Gastrocnemius medialis (tissue), 4 donors: ENCODE results near the gene RNF26. TPM values are rescaled to one million over a fixed set of nuclear protein-coding genes. Genes with fewer than 3 reads are reported as not detected.

Experiments
- ATAC-seq, 2 donors: fragments of 150-250 bp; one replicate each; pipeline ENCODE4 v1.9.1; 2016
- DNase-seq, 2 donors: peaks; one replicate each; pipeline ENCODE4 v3.0.0-alpha.2; 2019
- H3K27ac ChIP-seq, 4 donors: fragments of 200-600 bp; sonication (generic); 1 replicate in 1 of 4; 2 replicates in 3 of 4; pipeline ENCODE4 v1.5.1; 2016 to 2018; ENCODE audit warnings: mild to moderate bottlenecking in 2 of 4, moderate library complexity in 1 of 4
- H3K27me3 ChIP-seq, 3 donors: fragments of 200-600 bp; sonication (generic) in 2 of 3; 1 replicate in 1 of 3; 2 replicates in 2 of 3; pipeline versions ENCODE4 v1.5.1 to v1.6.0; 2016 to 2019; ENCODE audit warnings: mild to moderate bottlenecking in 1 of 3, moderate library complexity in 1 of 3
- H3K36me3 ChIP-seq, 2 donors: fragments of 200-600 bp; sonication (generic) in 1 of 2; one replicate each; pipeline ENCODE4 v1.5.1; 2017 to 2018
- H3K4me1 ChIP-seq, 2 donors: fragments of 200-600 bp; sonication (generic) in 1 of 2; one replicate each; pipeline ENCODE4 v1.5.1; 2016 to 2017; ENCODE audit warnings: mild to moderate bottlenecking in 2 of 2
- H3K4me3 ChIP-seq, 4 donors: fragments of 200-600 bp; sonication (generic) in 3 of 4; 1 replicate in 1 of 4; 2 replicates in 3 of 4; pipeline ENCODE4 v1.5.1; 2016 to 2019; ENCODE audit warnings: mild to moderate bottlenecking in 2 of 4
- H3K9me3 ChIP-seq, 3 donors: fragments of 200-600 bp; sonication (generic) in 2 of 3; 1 replicate in 1 of 3; 2 replicates in 2 of 3; pipeline ENCODE4 v1.5.1; 2016 to 2019
- POLR2A ChIP-seq, 2 donors: fragments of 450-650 bp; IDR thresholded peaks; one replicate each; pipeline ENCODE4 v1.6.1; 2017; ENCODE audit warnings: antibody characterized with exemption in 2 of 2, mild to moderate bottlenecking in 2 of 2, moderate library complexity in 2 of 2
- in situ Hi-C, 4 donors: fragments of 200-750 bp; cut with MboI; loops; one replicate each; pipeline versions ENCODE4 v1.15.0 to v1.8.0; 2017; ENCODE audit warnings: low sequenced_read_pairs in 4 of 4
- intact Hi-C: fragments of 100-400 bp; cut with DNase I; formaldehyde crosslinking; loops from one replicate; pipeline ENCODE4 v1.15.1; 2023; ENCODE audit warnings: low total_unique reads
- total RNA-seq, 4 donors: library from RNA; depleted of rRNA; stranded (reverse); fragments of >200 nt; gene quantifications; one replicate each; pipeline versions ENCODE4 v1.1.0 to v1.2.3, GENCODE V29; 2016
- TF ChIP-seq, protein P1 (sequence below), 5 experiments: fragments of 450-650 bp in 3 of 5; fragments of 200-600 bp in 2 of 5; sonication (generic) in 2 of 5; IDR thresholded peaks in 4 of 5; conservative IDR thresholded peaks in 1 of 5; 1 replicate in 4 of 5; 2 replicates in 1 of 5; pipeline ENCODE4 v1.5.1; 2016 to 2019; ENCODE audit warnings: antibody characterized with exemption in 5 of 5, mild to moderate bottlenecking in 3 of 5, moderate library complexity in 3 of 5

The RNF26 gene
- total RNA-seq, 4 donors from 2014 or later: 3.8 to 5.1 (median 4.7) TPM

GRCh38 chr11:119339589-119340334, 5.4 kb downstream of the RNF26 start:
- peak in 1 of 2 donors; percentile 55 for DNase-seq
- intact Hi-C loops: loop anchor here (5.0 kb wide), 3 partner anchors 132 to 237 kb away; partner anchors contain the start of genes CBL and DPAGT1
- H3K27me3 ChIP-seq: peaks cover 5 to 11% (median 8%) of the 10 kb centered on the region in 3 donors
- H3K9me3 ChIP-seq: no peaks in the 10 kb centered on the region
- peak overlapping the region; percentile 72 to 90 (median 82) for H3K27ac ChIP-seq
- in situ Hi-C loops: loop anchor here in 2 of 4 donors (10.0 kb wide), 2 partner anchors 135 to 145 kb away; no protein-coding TSS in a partner anchor
- peak overlapping the region; percentile 61 to 73 (median 66) for H3K4me3 ChIP-seq
- H3K36me3 ChIP-seq: no peaks in the 10 kb centered on the region
- H3K4me1 ChIP-seq: peaks cover 41 to 59% of the 10 kb centered on the region in 2 donors
- TF ChIP-seq POLR2A (IDR thresholded peaks at IDR 0.05): peak in 1 of 2 donors; percentile 38
- TF ChIP-seq, protein P1, sequence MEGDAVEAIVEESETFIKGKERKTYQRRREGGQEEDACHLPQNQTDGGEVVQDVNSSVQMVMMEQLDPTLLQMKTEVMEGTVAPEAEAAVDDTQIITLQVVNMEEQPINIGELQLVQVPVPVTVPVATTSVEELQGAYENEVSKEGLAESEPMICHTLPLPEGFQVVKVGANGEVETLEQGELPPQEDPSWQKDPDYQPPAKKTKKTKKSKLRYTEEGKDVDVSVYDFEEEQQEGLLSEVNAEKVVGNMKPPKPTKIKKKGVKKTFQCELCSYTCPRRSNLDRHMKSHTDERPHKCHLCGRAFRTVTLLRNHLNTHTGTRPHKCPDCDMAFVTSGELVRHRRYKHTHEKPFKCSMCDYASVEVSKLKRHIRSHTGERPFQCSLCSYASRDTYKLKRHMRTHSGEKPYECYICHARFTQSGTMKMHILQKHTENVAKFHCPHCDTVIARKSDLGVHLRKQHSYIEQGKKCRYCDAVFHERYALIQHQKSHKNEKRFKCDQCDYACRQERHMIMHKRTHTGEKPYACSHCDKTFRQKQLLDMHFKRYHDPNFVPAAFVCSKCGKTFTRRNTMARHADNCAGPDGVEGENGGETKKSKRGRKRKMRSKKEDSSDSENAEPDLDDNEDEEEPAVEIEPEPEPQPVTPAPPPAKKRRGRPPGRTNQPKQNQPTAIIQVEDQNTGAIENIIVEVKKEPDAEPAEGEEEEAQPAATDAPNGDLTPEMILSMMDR (IDR thresholded peaks at IDR 0.05 in 4 of 5, conservative IDR thresholded peaks at IDR 0.05 in 1 of 5): peak; percentile 89 to 98 (median 96)
- ATAC-seq: peak; percentile 58 to 66

DNA sequence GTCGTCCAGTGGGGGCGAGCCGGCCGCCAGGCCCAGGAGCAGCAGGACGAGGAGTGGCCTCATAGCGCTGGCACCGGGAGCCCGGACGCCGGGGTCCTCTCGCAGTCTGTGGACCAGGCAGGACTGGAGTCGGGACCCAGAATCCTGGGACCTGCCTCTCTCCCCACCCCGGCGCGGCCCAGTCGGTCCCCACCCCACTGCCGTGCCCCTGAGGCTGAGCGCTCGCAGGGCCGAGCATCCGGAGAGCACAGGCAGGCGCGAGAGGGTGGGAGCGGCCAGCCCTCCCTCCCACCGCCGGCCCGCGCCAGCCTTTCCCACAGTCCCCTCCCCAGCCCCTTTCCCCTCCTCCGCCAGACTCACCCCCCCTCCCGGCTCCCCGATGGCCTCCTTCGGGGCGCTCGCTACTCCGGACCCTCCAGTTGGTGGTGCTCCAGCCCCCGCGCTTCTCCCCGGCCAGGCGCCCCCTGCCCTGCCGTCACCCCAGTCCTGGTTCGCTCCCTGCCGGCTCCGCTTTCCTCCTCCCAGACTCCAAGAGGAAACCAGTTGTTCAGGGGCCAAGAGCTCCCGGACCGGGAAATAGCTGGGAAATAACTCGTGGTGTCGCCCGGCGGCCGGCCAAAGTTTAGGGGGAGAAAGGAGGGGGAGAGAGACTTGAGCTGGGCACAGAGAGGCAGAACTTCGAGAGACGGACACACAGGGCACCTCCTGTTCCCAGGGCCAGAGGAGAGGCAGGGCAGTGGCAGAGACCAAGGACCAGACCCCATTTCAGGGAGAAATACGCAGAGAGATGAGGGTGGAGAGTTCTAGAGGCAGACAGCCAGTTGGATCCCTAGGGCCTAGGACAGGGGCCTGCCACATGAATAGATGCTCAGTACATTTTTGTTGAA, 6.3 kb downstream of the RNF26 start, which contains the start of gene C1QTNF5:
Gene C1QTNF5 (minus strand): TSS at position 549 of the 887 bp plus-strand sequence. CDS start 486 bp downstream, at position 63.
- intact Hi-C loops (loop anchor here (5.0 kb wide), 1 partner anchor 132 kb away; no protein-coding TSS in a partner anchor), in situ Hi-C loops (no loop called here)
- Histone ChIP-seq H3K4me3 (peak within 1 kb of the TSS; percentile 61 to 73 (median 66)), H3K9me3 (no peaks in the 10 kb centered on the region), H3K27ac (peak within 1 kb of the TSS; percentile 72 to 90 (median 82)), H3K36me3 (no peaks in the 10 kb centered on the region), H3K4me1 (peaks cover 33 to 51% of the 10 kb centered on the region in 2 donors), H3K27me3 (peaks cover 5 to 11% (median 8%) of the 10 kb centered on the region in 3 donors)
- DNase-seq: peak in 1 of 2 donors; percentile 67
- ATAC-seq: peak; percentile 19 to 36
- TF ChIP-seq, protein P1 (IDR thresholded peaks at IDR 0.05 in 4 of 5, conservative IDR thresholded peaks at IDR 0.05 in 1 of 5): no peak
- peak in 1 of 2 donors; percentile 39 for TF ChIP-seq POLR2A (IDR thresholded peaks at IDR 0.05)

- no peaks in the 10 kb centered on the region for H3K9me3 ChIP-seq
- DNase-seq: peak in 1 of 2 donors; percentile 15
- peak overlapping the region; percentile 72 to 90 (median 82) for H3K27ac ChIP-seq
- peak overlapping the region; percentile 61 to 73 (median 66) for H3K4me3 ChIP-seq
- in situ Hi-C loops (no loop called here), intact Hi-C loops (loop anchor here (5.0 kb wide), 1 partner anchor 131 kb away; no protein-coding TSS in a partner anchor)
- H3K4me1 ChIP-seq: peaks cover 29 to 42% of the 10 kb centered on the region in 2 donors
- no peak for TF ChIP-seq POLR2A (IDR thresholded peaks at IDR 0.05)
- TF ChIP-seq, protein P1 (IDR thresholded peaks at IDR 0.05 in 4 of 5, conservative IDR thresholded peaks at IDR 0.05 in 1 of 5): no peak
- H3K27me3 ChIP-seq: peaks cover 5 to 11% (median 8%) of the 10 kb centered on the region in 3 donors
- ATAC-seq: no peak
- H3K36me3 ChIP-seq: no peaks in the 10 kb centered on the region
Measured at GRCh38 chr11:119341222-119342022, 7.1 kb downstream of the RNF26 start.

DNA sequence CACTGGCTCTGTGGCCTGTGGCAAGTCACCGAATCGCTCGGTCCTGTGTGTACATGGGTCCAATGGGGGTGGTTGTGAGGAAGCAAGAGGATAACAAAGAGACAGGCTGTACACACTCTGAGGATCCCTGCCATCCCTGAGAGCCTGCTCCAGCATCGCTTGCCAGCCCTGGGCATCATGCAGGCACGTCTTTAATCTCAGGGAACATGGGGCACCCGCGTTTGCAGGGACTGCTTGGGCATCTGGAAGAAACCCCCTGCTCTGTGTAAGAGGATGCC, 7.6 kb downstream of the RNF26 start:
- in situ Hi-C loops: no loop called here
- Histone ChIP-seq H3K36me3 (no peaks in the 10 kb centered on the region), H3K27me3 (peaks cover 5 to 11% (median 8%) of the 10 kb centered on the region in 3 donors), H3K27ac (no peak overlapping the region), H3K4me3 (no peak overlapping the region), H3K9me3 (no peaks in the 10 kb centered on the region), H3K4me1 (peaks cover 29 to 37% of the 10 kb centered on the region in 2 donors)
- intact Hi-C loops: loop anchor here (5.0 kb wide), 1 partner anchor 130 kb away; no protein-coding TSS in a partner anchor
- peak in 1 of 2 donors; percentile 10 for DNase-seq
- TF ChIP-seq, protein P1 (IDR thresholded peaks at IDR 0.05 in 4 of 5, conservative IDR thresholded peaks at IDR 0.05 in 1 of 5): no peak
- no peak for TF ChIP-seq POLR2A (IDR thresholded peaks at IDR 0.05)
- ATAC-seq: no peak
